Thoracic aorta (tissue), 2 donors: ENCODE results near the gene MAGI1. TPM values are rescaled to one million over a fixed set of nuclear protein-coding genes. Genes with fewer than 3 reads are reported as not detected.

ENCODE experiments used
- ATAC-seq: fragments of 150-250 bp; one replicate; pipeline ENCODE4 v1.8.0; 2017; ENCODE audit warnings: low read depth; ENCODE audit not compliant: insufficient number of reproducible peaks, low FRiP score
- DNase-seq: peaks from one replicate; pipeline ENCODE4 v3.0.0-alpha.2; 2020; ENCODE audit warnings: low spot score
- H3K27ac ChIP-seq, 2 donors: fragments of 200-600 bp; sonication (generic); 1 replicate in 1 of 2; 2 replicates in 1 of 2; pipeline ENCODE4 v1.5.1; 2016; ENCODE audit warnings: mild to moderate bottlenecking in 2 of 2, moderate library complexity in 2 of 2
- H3K27me3 ChIP-seq: fragments of 200-600 bp; sonication (generic); replicated peaks from 2 replicates; pipeline ENCODE4 v1.6.0; 2016; ENCODE audit warnings: mild to moderate bottlenecking; ENCODE audit not compliant: insufficient read depth
- H3K36me3 ChIP-seq: fragments of 200-600 bp; sonication (generic); one replicate; pipeline ENCODE4 v1.5.1; 2016
- H3K4me1 ChIP-seq, 2 donors: fragments of 200-600 bp; sonication (generic); 1 replicate in 1 of 2; 2 replicates in 1 of 2; pipeline versions ENCODE4 v1.5.1 to v1.6.0; 2016; ENCODE audit warnings: low read depth in 2 of 2, mild to moderate bottlenecking in 1 of 2; ENCODE audit not compliant: control insufficient read depth in 1 of 2
- H3K4me3 ChIP-seq: fragments of 200-600 bp; sonication (generic); 2 replicates; pipeline ENCODE4 v1.5.1; 2016; ENCODE audit warnings: mild to moderate bottlenecking
- H3K9me3 ChIP-seq: fragments of 200-600 bp; sonication (generic); 2 replicates; pipeline ENCODE4 v1.5.1; 2016
- CTCF ChIP-seq: fragments of 200-600 bp; sonication (generic); IDR thresholded peaks from one replicate; pipeline ENCODE4 v1.5.1; 2019; ENCODE audit warnings: antibody characterized with exemption
- total RNA-seq, 2 donors: library from RNA; depleted of rRNA; stranded (reverse); fragments of >200 nt; gene quantifications; one replicate each; pipeline versions ENCODE4 v1.1.0 to v1.2.3, GENCODE V29; 2016

The MAGI1 gene
- total RNA-seq, 2 donors from 2014 or later: 48.2 to 88.5 TPM

GRCh38 chr3:65322910-65323309 is 715.8 kb downstream of the MAGI1 start:
- Histone ChIP-seq H3K27ac (no peak overlapping the region), H3K4me3 (no peak overlapping the region), H3K36me3 (no peaks in the 10 kb centered on the region), H3K4me1 (no peaks in the 10 kb centered on the region), H3K9me3 (peaks cover 5% of the 10 kb centered on the region), H3K27me3 (no peaks in the 10 kb centered on the region)
- ATAC-seq (no peak), DNase-seq (no peak)
- TF ChIP-seq CTCF: no peak

- Histone ChIP-seq H3K27me3 (no peaks in the 10 kb centered on the region), H3K4me1 (no peaks in the 10 kb centered on the region)
- TF ChIP-seq CTCF: no peak
These were observed 720.5 kb downstream of the MAGI1 start for GRCh38 chr3:65318231-65318630.

GRCh38 chr3:65314916-65315315 is 723.8 kb downstream of the MAGI1 start:
- Histone ChIP-seq H3K4me3 (no peak overlapping the region), H3K9me3 (no peaks in the 10 kb centered on the region), H3K27ac (no peak overlapping the region), H3K4me1 (no peaks in the 10 kb centered on the region), H3K27me3 (no peaks in the 10 kb centered on the region), H3K36me3 (no peaks in the 10 kb centered on the region)
- DNase-seq (no peak), ATAC-seq (no peak)
- TF ChIP-seq CTCF: no peak

More at GRCh38 chr3:65318231-65318630, 720.5 kb downstream of the MAGI1 start:
- Histone ChIP-seq H3K4me3 (no peak overlapping the region), H3K27ac (no peak overlapping the region), H3K36me3 (no peaks in the 10 kb centered on the region), H3K9me3 (peaks cover 5% of the 10 kb centered on the region)
- DNase-seq (no peak), ATAC-seq (no peak)

- H3K27me3 ChIP-seq: no peaks in the 10 kb centered on the region
- TF ChIP-seq CTCF: no peak
These were observed 724.4 kb downstream of the MAGI1 start for GRCh38 chr3:65314269-65314668.

GRCh38 chr3:65313666-65314065 is 725.1 kb downstream of the MAGI1 start:
- Histone ChIP-seq H3K36me3 (no peaks in the 10 kb centered on the region), H3K4me1 (no peaks in the 10 kb centered on the region), H3K4me3 (no peak overlapping the region), H3K9me3 (no peaks in the 10 kb centered on the region), H3K27me3 (no peaks in the 10 kb centered on the region), H3K27ac (no peak overlapping the region)
- no peak for TF ChIP-seq CTCF
- ATAC-seq: no peak
- DNase-seq: no peak

More at GRCh38 chr3:65314269-65314668, 724.4 kb downstream of the MAGI1 start:
- Histone ChIP-seq H3K4me3 (no peak overlapping the region), H3K27ac (no peak overlapping the region), H3K36me3 (no peaks in the 10 kb centered on the region), H3K9me3 (no peaks in the 10 kb centered on the region), H3K4me1 (no peaks in the 10 kb centered on the region)
- DNase-seq: no peak
- ATAC-seq: no peak
